RPMI7951 (cell line): ENCODE data around the gene HOXA7. TPM values are rescaled to one million over a fixed set of nuclear protein-coding genes. Genes with fewer than 3 reads are reported as not detected.

ENCODE experiments used
- DNase-seq: peaks from one replicate; pipeline ENCODE4 v3.0.0-alpha.2; 2012; ENCODE audit warnings: low read depth
- total RNA-seq: library from RNA; depleted of rRNA; stranded (reverse); fragments of >200 nt; shearing (Covaris generic); gene quantifications from 2 replicates; pipeline ENCODE4 v1.2.3, GENCODE V29; 2014; rRNA removed

The HOXA7 gene
- total RNA-seq, 1 experiment from 2014 or later, result 19.7 TPM

DNA sequence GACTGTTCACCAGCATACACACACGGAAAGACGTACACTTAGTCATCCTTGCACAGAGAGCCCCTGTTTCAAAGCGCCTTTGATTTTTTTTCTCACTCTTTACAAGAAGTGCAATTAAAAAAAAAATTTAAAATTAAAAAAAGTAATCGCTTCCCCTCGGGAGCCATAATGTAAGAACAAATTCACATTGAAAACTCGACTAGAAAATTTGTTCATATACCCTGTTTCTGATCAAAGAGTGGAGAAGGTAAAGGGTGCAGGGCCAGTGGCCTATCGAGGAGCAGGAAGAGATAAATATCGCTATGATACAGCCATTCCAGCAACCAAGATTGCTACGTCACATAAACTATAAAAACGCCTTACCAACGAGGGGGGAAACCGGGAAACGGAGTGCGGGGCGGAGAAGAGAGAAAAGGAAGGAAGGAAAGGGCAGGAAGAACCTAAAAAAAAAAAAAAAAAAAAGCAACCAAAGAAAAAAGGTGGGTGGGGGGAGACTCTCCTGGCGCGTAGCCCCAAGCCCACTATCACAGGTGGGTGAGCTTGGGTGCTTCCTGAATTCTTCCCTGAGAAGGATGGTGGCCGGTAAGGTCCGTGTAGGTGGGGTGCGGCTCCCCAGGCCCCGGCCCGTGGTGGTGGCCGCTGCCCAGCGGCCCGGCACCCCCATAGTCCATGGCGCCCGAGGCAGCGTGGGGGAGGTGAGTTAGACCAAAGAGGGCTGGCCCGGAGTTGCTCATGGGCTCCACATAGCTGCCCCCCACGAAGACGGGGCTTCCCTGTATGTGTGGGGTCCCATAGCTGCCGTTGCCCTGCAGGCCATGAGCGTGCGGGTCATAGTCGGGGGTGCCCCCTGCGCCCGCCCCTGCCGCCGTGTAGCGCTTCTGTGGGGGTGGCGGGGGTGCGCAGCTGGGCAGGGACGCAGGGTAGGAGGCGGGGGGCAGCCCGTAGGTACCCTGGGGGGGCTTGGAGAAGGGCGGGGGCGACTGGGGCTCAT, 48.8 kb downstream of the HOXA7 start:
- DNase-seq, result no peak

GRCh38 chr7:27106901-27107240, 49.6 kb downstream of the HOXA7 start:
- DNase-seq, result no peak

- DNase-seq, result no peak
Observed at GRCh38 chr7:27106181-27106900, 50.1 kb downstream of the HOXA7 start.

- no peak for DNase-seq
Observed at GRCh38 chr7:27105301-27106031, 51.0 kb downstream of the HOXA7 start.

GRCh38 chr7:27104341-27105058, 52.0 kb downstream of the HOXA7 start:
- DNase-seq, result no peak

Other genes starting within 250 kb of the HOXA7 start
- 6.2 and 7.3 TPM in 2 replicates for gene HOXA1, start 60.7 kb downstream of the HOXA7 start, total RNA-seq
- gene HOXA2, start 54.0 kb downstream of the HOXA7 start, total RNA-seq, result 0.84 and 1.1 TPM in 2 replicates
- gene HOXA4, start 25.9 kb downstream of the HOXA7 start, total RNA-seq, result 4.3 and 9.7 TPM in 2 replicates
- 4.7 and 5.6 TPM in 2 replicates for gene HOXA5, start 13.0 kb downstream of the HOXA7 start, total RNA-seq
- 1.8 and 7.2 TPM in 2 replicates for gene HOXA6, start 8.9 kb downstream of the HOXA7 start, total RNA-seq
- 0.98 and 4.7 TPM in 2 replicates for gene HOXA3, start 4.1 kb downstream of the HOXA7 start, total RNA-seq
- gene HOXA9, start 8.9 kb upstream of the HOXA7 start, total RNA-seq, result 0.12 TPM in 1 of 2 replicates, not detected in the other
- 12.9 and 18.7 TPM in 2 replicates for gene HOXA10, start 17.6 kb upstream of the HOXA7 start, total RNA-seq
- gene HOXA11, start 28.6 kb upstream of the HOXA7 start, total RNA-seq, result 1.4 and 1.9 TPM in 2 replicates
- gene HOXA13, start 43.4 kb upstream of the HOXA7 start, total RNA-seq, result 1.7 and 2.3 TPM in 2 replicates
- not detected in 2 replicates for gene EVX1, start 86.1 kb upstream of the HOXA7 start, total RNA-seq